Prostate gland (tissue), 2 donors: ENCODE measurements around the gene ATXN1. TPM values are rescaled to one million over a fixed set of nuclear protein-coding genes. Genes with fewer than 3 reads are reported as not detected.

ENCODE experiments used
- DNase-seq: peaks from one replicate; pipeline ENCODE4 v3.0.0-alpha.2; 2019; ENCODE audit warnings: low spot score
- H3K27ac ChIP-seq, 2 donors: fragments of 200-600 bp; sonication (generic); 2 replicates each; pipeline ENCODE4 v1.5.1; 2017 to 2019
- H3K27me3 ChIP-seq: fragments of 200-600 bp; sonication (generic); replicated peaks from 2 replicates; pipeline ENCODE4 v1.5.1; 2019; ENCODE audit not compliant: insufficient read depth
- H3K36me3 ChIP-seq, 2 donors: fragments of 200-600 bp; sonication (generic); 1 replicate in 1 of 2; 2 replicates in 1 of 2; pipeline versions ENCODE4 v1.5.1 to v1.8.1; 2017 to 2019
- H3K4me1 ChIP-seq: fragments of 200-600 bp; sonication (generic); replicated peaks from 2 replicates; pipeline ENCODE4 v1.5.1; 2019
- H3K4me3 ChIP-seq, 2 donors: fragments of 200-600 bp; sonication (generic); 2 replicates each; pipeline ENCODE4 v1.5.1; 2017 to 2019
- H3K9me3 ChIP-seq: fragments of 200-600 bp; sonication (generic); 2 replicates; pipeline ENCODE4 v1.5.1; 2017
- POLR2A ChIP-seq: fragments of 450-650 bp; IDR thresholded peaks from one replicate; pipeline ENCODE4 v1.6.1; 2016; ENCODE audit warnings: antibody characterized with exemption, mild to moderate bottlenecking
- POLR2AphosphoS5 ChIP-seq: sonication (generic); formaldehyde crosslinking; IDR thresholded peaks from one replicate; pipeline ENCODE4 v1.6.1; 2017; ENCODE audit warnings: antibody characterized with exemption
- WGBS: methylation state at CpG from one replicate; pipeline ENCODE4 v1.1.5; 2018; 5-methylcytosine and 5-hydroxymethylcytosine counted together
- intact Hi-C: fragments of 100-400 bp; cut with DNase I; formaldehyde crosslinking; loops from one replicate; pipeline ENCODE4 v1.14.2; 2022
- total RNA-seq, 2 donors: library from RNA; depleted of rRNA; stranded (reverse); fragments of >200 nt; gene quantifications; one replicate each; pipeline ENCODE4 v1.1.0, GENCODE V29; 2016
- TF ChIP-seq, protein P1 (sequence below), 4 experiments: fragments of 200-600 bp in 2 of 4; fragments of 450-650 bp in 2 of 4; sonication (generic) in 2 of 4; IDR thresholded peaks; 1 replicate in 3 of 4; 2 replicates in 1 of 4; pipeline ENCODE4 v1.5.1; 2016 to 2019; ENCODE audit warnings: antibody characterized with exemption in 4 of 4, mild to moderate bottlenecking in 2 of 4, moderate library complexity in 2 of 4

ATXN1 gene
- total RNA-seq, 2 donors from 2014 or later: 28.5 to 89.0 TPM

DNA sequence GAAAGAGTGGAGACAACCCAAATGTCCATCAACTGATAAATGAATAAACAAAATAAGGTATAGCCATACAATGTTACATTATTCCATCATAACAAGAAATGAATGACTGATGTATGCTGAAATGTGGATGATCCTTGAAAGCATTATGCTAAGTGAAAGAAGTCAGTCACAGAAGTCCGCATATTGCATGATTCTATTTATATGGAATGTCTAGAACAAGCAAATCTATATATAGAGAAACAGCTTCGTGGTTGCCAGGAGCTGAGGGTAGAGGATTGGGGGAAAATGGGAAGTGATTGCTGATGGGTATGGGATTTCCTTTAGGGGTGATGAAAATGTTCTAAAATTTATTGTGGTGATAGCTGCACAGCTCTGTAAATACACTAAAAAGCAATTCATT lies 196.8 kb downstream of the ATXN1 start:
- no peak overlapping the region for H3K4me3 ChIP-seq
- no peaks in the 10 kb centered on the region for H3K9me3 ChIP-seq
- peaks cover 16% of the 10 kb centered on the region for H3K4me1 ChIP-seq
- no peaks in the 10 kb centered on the region for H3K36me3 ChIP-seq
- H3K27ac ChIP-seq: no peak overlapping the region
- 71% methylated on average over 2 of the region's 2 CpGs for WGBS
- intact Hi-C loops: no loop called here
- TF ChIP-seq, protein P1, sequence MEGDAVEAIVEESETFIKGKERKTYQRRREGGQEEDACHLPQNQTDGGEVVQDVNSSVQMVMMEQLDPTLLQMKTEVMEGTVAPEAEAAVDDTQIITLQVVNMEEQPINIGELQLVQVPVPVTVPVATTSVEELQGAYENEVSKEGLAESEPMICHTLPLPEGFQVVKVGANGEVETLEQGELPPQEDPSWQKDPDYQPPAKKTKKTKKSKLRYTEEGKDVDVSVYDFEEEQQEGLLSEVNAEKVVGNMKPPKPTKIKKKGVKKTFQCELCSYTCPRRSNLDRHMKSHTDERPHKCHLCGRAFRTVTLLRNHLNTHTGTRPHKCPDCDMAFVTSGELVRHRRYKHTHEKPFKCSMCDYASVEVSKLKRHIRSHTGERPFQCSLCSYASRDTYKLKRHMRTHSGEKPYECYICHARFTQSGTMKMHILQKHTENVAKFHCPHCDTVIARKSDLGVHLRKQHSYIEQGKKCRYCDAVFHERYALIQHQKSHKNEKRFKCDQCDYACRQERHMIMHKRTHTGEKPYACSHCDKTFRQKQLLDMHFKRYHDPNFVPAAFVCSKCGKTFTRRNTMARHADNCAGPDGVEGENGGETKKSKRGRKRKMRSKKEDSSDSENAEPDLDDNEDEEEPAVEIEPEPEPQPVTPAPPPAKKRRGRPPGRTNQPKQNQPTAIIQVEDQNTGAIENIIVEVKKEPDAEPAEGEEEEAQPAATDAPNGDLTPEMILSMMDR (IDR thresholded peaks at IDR 0.05): no peak
- no peak for TF ChIP-seq POLR2AphosphoS5
- DNase-seq: no peak
- no peaks in the 10 kb centered on the region for H3K27me3 ChIP-seq

DNA sequence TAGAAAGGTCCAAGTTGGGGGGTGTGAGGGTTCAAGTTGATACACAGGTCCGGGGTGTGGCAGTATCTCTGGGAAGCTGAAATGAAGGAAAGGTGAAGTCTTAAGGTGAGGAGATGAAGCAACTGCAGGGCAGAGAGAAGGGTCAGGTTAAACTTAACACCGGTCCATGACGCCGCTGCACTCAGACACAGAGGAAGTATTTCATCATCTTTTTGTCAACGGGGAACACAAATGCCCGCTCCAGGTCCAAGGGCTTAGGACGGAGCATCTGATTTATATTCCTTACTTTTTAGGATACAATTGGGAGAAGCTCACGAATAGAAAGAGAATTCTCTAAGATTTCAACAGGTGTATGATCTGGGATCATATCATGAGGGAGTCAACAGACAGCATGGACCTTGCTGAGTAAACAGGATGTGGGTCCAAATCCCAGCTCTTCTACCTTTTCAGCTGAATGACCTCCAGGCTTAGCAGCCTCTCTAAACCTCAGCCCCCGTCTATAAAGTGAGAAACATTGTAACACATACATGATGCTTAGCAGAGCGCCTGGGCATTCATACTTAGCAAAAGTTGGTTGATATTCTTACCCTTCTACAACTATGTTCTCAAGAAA lies 197.5 kb downstream of the ATXN1 start:
- 91% methylated on average over 10 of the region's 10 CpGs for WGBS
- intact Hi-C loops: no loop called here
- H3K4me1 ChIP-seq: peaks cover 14% of the 10 kb centered on the region
- H3K36me3 ChIP-seq: no peaks in the 10 kb centered on the region
- H3K27me3 ChIP-seq: no peaks in the 10 kb centered on the region
- H3K4me3 ChIP-seq: no peak overlapping the region
- TF ChIP-seq POLR2A: no peak
- no peak for TF ChIP-seq POLR2AphosphoS5
- TF ChIP-seq, protein P1 (IDR thresholded peaks at IDR 0.05): no peak
- no peaks in the 10 kb centered on the region for H3K9me3 ChIP-seq
- DNase-seq: no peak
- no peak overlapping the region for H3K27ac ChIP-seq

DNA sequence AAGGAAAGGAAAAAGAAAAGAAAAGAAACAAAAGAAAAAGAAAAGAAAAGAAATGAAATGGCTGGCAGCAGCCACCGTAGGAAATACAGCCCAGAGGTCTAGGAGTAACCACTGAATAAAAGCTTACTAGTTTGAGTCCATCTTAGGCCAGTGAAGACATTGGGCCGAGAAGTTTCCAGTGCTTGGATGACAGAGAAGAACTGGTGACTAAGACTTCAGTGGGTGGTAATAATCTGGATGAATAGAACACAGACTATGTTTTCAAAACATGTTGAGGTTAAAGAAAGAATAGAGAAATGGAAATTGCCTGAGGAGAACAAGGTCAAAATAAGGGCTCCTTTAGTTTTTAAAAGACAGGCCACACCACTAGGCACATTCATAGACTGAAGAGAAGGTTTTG lies 198.8 kb downstream of the ATXN1 start:
- no peak overlapping the region for H3K27ac ChIP-seq
- no peaks in the 10 kb centered on the region for H3K27me3 ChIP-seq
- no peaks in the 10 kb centered on the region for H3K36me3 ChIP-seq
- WGBS: 85% methylated on average over 2 of the region's 2 CpGs
- DNase-seq: no peak
- no peak for TF ChIP-seq POLR2A
- H3K4me3 ChIP-seq: no peak overlapping the region
- intact Hi-C loops: no loop called here
- H3K4me1 ChIP-seq: peaks cover 1% of the 10 kb centered on the region
- H3K9me3 ChIP-seq: no peaks in the 10 kb centered on the region

DNA sequence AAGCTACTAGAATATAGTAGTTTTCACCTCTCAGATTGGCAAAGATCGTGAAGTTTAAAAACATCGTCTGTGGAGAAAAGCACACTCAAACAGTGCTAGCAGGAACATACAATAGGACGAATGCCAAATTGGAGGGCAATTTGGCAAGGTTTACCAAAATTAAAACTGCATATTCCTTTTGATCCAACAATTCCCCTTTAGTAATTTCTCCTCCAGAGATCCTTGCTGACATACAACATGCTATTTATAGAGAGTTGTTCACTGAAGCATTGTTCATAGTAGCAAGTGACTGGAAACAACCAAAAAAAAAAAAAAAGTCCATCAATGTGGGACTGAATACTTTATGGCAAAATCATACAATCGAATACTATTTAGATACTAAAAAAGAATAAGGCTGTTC lies 202.2 kb downstream of the ATXN1 start:
- no peak for TF ChIP-seq POLR2AphosphoS5
- no peak for TF ChIP-seq POLR2A
- TF ChIP-seq, protein P1 (IDR thresholded peaks at IDR 0.05): no peak
- 15% methylated on average over 4 of the region's 4 CpGs for WGBS
- Histone ChIP-seq H3K9me3 (no peaks in the 10 kb centered on the region), H3K27ac (peak overlapping the region; percentile 2 to 5), H3K4me3 (no peak overlapping the region), H3K4me1 (no peaks in the 10 kb centered on the region), H3K27me3 (no peaks in the 10 kb centered on the region), H3K36me3 (no peaks in the 10 kb centered on the region)
- no peak for DNase-seq
- intact Hi-C loops: no loop called here

DNA sequence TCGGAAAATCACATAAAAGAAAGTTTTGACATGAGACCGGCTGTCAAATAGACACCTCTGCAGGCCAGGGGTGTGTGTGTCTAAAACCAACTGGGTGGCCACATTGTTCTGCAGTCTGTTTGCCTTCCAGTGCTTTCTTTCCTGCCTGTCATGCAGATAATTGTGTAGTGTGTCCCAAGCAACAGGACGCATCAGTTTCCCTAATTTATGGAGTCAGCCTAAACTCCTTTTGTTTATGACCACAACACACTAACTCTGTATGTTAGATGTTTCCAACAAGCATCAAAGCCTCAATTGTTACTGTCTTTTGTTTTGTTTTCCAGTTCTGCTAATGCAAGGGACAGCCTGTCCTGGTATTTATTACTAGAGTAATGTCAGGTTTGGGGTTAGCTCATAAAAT lies 205.7 kb downstream of the ATXN1 start:
- H3K4me3 ChIP-seq: no peak overlapping the region
- no peaks in the 10 kb centered on the region for H3K27me3 ChIP-seq
- H3K27ac ChIP-seq: no peak overlapping the region
- no peak for TF ChIP-seq POLR2A
- TF ChIP-seq POLR2AphosphoS5: peak; percentile 39
- H3K4me1 ChIP-seq: no peaks in the 10 kb centered on the region
- no peaks in the 10 kb centered on the region for H3K36me3 ChIP-seq
- 28% methylated on average over 3 of the region's 3 CpGs for WGBS
- no peak for DNase-seq
- intact Hi-C loops: no loop called here
- no peaks in the 10 kb centered on the region for H3K9me3 ChIP-seq

DNA sequence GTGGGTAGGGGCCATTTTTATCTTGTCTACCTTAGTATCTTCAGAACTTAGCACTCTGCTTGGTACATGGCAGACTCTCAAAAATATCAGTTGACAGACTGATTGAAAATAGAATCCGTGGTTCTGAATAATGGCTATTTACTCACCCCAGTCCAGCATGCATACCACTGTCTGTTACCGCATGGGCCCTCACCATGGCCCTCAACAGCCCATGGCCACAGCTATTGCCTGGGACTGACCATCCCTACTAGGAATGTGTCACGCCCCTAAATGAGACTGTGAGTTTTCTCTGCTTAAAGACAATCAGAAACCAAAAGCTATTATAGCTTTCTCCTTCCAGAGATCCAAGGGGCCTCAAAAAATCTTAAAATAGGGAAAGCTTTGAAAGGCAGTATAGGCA lies 207.7 kb downstream of the ATXN1 start:
- Histone ChIP-seq H3K27me3 (no peaks in the 10 kb centered on the region), H3K27ac (no peak overlapping the region), H3K4me3 (no peak overlapping the region), H3K36me3 (no peaks in the 10 kb centered on the region), H3K9me3 (no peaks in the 10 kb centered on the region), H3K4me1 (no peaks in the 10 kb centered on the region)
- TF ChIP-seq POLR2AphosphoS5 (no peak), POLR2A (no peak)
- TF ChIP-seq, protein P1 (IDR thresholded peaks at IDR 0.05): no peak
- DNase-seq: no peak
- 94% methylated on average over 3 of the region's 3 CpGs for WGBS
- intact Hi-C loops: no loop called here
